Suppressor macrophage (primary cell): ENCODE measurements around the gene MAST1.
"Not testable (repeated sequence)": the region's sequence is repeated elsewhere in the genome, so short reads cannot be mapped to it uniquely, and the experiment has no call there.

Experiments
- DNase-seq, 4 experiments: peaks; one replicate each; pipeline ENCODE4 v3.0.0-alpha.2; 2020 to 2022
- total RNA-seq, 17 experiments: gene quantifications; one replicate each; lab custom pipeline; 2026; ENCODE audit warnings: mixed read lengths in 6 of 17, inconsistent platforms in 3 of 17; lab: John Stamatoyannopoulos, UW

MAST1 gene
- total RNA-seq = 0 to 5.0 (median 0) reads per million in 17 experiments

DNA sequence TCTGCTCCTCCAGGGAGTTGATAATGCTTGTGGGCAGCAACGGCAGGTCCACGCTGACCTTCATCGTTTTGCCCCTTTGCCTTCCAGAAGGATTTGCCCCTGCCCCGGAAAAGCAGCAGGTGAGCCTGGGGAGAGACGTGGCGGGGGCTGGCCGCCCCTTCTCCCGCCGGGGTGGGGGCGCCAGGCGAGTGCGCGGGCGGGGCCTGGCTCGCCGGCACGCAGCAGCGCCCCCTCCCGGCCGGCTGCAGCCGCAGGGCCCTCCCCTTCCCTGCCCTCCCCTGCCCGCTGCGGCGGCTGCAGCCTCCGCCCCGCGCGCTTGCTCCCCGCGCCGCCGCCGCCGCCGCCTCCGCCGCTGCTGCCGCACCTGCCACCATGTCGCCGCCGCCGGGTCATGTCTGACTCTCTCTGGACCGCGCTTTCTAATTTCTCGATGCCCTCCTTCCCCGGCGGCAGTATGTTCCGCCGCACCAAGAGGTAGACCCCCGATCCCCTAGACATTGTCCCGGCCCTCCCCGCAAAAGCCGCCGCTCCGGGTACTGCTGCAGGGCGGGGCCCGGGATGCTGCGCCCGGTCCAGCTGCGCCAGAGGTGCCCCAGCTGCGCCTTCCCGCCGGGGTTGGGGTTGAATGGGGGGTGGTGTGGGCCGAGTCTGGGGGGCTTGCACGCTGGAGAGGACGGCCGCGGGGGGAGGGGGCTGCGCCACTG lies at the start of gene MAST1:
Gene MAST1 (plus strand): TSS at position 334 of the 704 bp plus-strand sequence. CDS start 58 bp downstream, at position 392.
- DNase-seq = peak; percentile 58 to 87 (median 67)

DNA sequence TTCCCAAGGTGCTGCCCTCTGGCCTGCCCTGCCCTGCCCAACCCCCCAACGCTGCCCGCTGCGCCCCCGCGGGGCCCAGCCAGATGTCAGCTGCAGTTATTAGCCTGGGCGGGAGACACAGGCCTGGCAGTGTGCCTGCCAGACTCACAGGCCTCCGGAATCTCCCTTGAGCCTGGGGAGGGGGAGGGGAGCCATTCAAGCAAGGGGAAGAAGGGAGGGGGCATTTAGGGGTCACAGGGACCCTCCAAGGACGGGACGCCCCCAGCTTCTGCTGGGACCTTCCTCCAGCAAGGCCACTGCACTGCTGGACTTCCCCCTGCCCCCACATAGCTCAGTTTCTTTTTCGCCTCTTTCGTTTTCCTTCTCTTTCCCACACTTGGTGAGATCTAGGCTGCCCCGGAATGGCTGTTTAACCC lies 49.6 kb upstream of the MAST1 start:
- peak; percentile 87 to 94 (median 94) for DNase-seq

- no peak for DNase-seq
Observed at GRCh38 chr19:12789098-12789903, 49.0 kb upstream of the MAST1 start.

- DNase-seq = peak; percentile 99 to 100 (median 100)
Observed at GRCh38 chr19:12789904-12790619, 48.3 kb upstream of the MAST1 start.

GRCh38 chr19:12790628-12791344 lies 47.5 kb upstream of the MAST1 start:
- peak; percentile 35 to 59 (median 54) for DNase-seq

- peak; percentile 99 for DNase-seq
Observed at GRCh38 chr19:12791345-12792050, 46.8 kb upstream of the MAST1 start, which contains the start of gene JUNB. TSS of gene JUNB (plus strand) at chr19:12791486. CDS start at chr19:12791772, 286 bp downstream.

GRCh38 chr19:12792051-12792852 lies 46.1 kb upstream of the MAST1 start:
- DNase-seq = peak; percentile 66 to 83 (median 76)

DNA sequence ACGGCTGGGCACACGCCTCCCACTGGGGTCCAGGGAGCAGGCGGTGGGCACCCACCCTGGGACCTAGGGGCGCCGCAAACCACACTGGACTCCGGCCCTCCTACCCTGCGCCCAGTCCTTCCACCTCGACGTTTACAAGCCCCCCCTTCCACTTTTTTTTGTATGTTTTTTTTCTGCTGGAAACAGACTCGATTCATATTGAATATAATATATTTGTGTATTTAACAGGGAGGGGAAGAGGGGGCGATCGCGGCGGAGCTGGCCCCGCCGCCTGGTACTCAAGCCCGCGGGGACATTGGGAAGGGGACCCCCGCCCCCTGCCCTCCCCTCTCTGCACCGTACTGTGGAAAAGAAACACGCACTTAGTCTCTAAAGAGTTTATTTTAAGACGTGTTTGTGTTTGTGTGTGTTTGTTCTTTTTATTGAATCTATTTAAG lies 45.4 kb upstream of the MAST1 start:
- DNase-seq = peak in 1 of 4 experiments; percentile 39

DNA sequence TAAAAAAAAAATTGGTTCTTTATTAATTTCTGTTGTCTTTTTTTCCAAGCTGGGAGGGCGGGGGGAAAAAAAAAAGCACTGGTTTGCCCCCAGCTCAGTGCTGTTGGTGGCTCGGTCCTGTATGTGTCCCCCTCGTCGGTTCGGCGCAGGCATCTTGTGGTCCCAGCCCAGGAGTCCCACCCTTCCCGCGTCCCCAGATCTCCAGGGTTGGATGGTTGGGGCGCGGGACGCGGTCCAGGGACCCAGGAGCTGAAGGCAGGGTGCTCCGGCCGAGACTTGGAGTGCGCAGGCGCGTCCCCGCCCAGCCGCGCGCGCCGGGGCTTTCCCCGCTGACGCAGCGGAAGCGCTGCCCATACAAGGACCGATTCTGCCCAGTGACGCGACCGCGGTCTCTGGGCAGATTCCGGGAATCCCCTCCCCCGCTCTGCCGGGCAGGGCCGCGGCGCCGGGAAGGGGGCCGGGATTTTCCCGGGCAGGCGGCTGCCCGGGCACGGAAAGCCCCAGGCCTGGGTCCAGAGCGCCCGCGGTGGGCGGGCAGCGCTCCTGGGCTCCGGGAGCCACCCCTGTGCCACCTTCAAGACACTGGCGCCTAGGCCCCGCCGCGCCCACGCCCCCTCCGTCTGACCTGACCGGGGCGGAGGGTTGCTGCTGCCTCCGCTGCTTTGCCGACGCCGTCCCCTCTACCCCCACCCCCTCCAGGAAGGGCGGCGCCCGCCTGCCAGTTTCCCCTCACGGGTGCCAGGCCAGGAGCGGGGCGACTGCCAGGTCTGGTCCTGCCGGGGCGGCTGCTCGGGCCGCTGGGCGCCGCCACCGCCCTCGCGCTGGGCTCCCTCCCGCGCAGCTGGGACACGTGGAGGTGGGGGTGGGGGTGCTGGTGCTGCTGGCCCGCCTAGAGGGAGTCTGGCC lies 44.8 kb upstream of the MAST1 start:
- DNase-seq = peak; percentile 95 to 98 (median 96)

DNA sequence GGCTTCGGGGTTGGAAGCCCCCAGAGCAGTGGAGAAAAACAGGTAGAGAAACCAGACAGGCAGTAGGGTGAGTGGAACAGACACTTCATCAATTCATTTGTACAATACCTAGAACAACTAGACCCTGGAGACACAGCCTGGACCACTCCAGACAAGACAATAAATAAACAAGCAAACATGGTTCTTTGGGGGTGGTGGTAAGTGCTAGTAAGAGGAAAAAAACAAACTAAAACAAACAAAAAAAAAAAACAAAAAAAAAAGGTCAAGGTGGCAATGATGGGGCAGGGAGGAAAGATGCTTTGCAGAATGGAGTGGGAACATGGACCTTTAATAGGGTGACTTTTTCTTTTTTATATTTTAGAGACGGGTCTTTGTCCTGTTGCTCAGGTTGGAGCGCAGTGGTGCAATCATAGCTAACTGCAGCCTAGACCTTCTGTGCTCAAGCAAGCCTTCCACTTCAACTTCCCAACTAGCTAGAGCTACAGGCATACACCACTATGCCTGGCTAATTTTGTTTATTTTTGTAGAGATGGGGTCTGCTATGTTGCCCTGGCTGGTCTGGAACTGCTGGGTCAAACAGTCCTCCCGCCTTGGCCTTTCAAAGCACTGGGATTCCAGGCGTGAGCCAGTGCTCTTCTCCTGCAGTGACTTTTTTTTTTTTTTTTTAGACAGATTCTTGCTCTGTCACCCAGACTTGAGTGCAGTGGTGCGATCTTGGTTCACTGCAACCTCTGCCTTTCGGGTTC lies 43.9 kb upstream of the MAST1 start:
- peak; percentile 48 to 64 (median 58) for DNase-seq

GRCh38 chr19:12794971-12795381 lies 43.3 kb upstream of the MAST1 start:
- DNase-seq = peak; percentile 30 to 57 (median 47)

- DNase-seq = peak; percentile 89 to 90 (median 89)
Observed at GRCh38 chr19:12796146-12797071, 41.9 kb upstream of the MAST1 start.

GRCh38 chr19:12797141-12797587 lies 41.2 kb upstream of the MAST1 start:
- DNase-seq = no peak

DNA sequence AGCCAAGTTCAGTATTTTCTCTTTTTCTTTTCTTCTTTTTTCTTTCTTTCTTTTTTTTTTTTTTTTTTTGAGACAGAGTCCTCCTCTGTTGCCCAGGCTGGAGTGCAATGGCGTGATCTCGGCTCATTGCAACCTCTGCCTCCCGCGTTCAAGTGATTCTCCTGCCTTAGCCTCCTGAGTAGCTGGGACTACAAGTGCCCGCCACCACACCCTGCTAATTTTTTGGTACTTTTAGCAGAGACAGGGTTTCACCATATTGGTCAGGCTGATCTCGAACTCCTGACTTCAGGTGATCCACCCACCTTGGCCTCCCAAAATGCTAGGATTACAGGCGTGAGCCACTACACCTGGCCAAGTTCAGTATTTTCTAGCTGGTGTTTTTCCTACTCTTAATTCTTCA lies 40.7 kb upstream of the MAST1 start:
- not testable (repeated sequence) for DNase-seq

DNA sequence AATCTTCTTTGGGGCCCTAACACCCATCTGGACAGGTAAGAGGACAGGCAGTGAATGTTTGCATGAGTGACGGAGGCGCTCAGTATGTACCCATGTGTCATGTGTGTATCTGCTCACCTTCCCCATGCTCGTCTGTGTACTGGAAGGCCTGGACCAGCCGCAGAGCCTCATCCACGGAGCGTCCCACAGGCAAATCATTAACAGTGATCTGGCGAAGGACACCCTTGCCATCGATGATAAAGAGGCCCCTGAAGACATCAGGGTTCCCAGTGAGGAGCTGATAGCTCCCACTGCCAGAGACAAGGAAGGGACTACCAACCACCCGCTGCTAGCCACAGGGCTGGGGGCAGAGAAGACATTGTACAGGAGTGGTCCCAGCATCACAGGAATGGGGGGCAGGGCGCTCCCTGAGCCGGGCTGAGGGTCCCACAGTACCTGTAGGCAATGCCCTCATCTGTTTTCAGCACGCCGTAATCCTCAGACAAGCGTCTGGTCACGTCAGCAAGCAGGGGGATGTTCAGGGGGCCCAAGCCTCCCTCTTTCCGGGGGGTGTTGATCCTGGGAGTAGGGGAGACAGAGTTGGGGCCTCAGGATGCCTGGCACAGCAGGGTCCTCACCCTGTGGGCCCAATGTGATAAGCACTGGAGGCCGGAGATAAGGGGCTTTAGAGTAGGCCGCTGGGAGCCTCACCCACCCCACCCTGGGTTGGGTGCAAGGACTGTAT lies 38.4 kb upstream of the MAST1 start:
- DNase-seq = no peak

DNA sequence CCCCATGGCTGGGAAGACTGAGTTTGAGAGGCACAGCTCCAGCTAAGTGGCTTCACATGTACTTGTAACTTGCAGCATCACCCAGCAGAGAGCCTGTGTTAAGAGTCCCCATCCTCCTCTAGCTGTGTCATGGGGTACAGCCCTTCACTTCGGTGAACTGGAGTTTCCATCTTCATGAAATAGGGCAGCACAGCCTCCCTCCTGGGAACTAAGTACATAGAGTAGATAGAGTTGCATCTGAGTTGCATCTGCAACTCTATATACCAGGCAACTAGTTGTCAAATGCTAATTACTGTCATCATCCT lies 37.9 kb upstream of the MAST1 start:
- no peak for DNase-seq
